Measurements from ENCODE around the gene VSTM2L. TPM values are rescaled to one million over a fixed set of nuclear protein-coding genes. Genes with fewer than 3 reads are reported as not detected.
A peak's percentile ranks its signal among the peaks of the same experiment; 100 is the strongest.

The VSTM2L gene
- total and polyA plus RNA-seq, 2 of the 4 experiments (the other 2 are of a cell fraction): 0.18 to 0.19 TPM

- no peak for TF ChIP-seq RCOR1 (IDR thresholded peaks at IDR 0.05; ENCODE audit: insufficient replicate concordance, low read length)
- TF ChIP-seq BHLHE40 (IDR thresholded peaks at IDR 0.05; ENCODE audit: low read depth, low read length): no peak
These were observed 88.4 kb downstream of the VSTM2L start (continued) for GRCh38 chr20:37991157-37991866.

GRCh38 chr20:37991908-37992307 lies 89.0 kb downstream of the VSTM2L start:
- H3K4me1 ChIP-seq (ENCODE audit: control insufficient read depth, insufficient read depth, low read length): peaks cover 27% of the 10 kb centered on the region
- H3K36me3 ChIP-seq (ENCODE audit: control insufficient read depth, insufficient read depth, low read length): peaks cover 23% of the 10 kb centered on the region
- H3K18ac ChIP-seq (ENCODE audit: low read depth, low read length): no peak overlapping the region
- H3K27me3 ChIP-seq (ENCODE audit: control insufficient read depth, insufficient read depth, low read length): no peaks in the 10 kb centered on the region
- H3K14ac ChIP-seq (replicated peaks; ENCODE audit: low read depth, low read length): no peak overlapping the region; the same call in 1 of the 2 replicates
- ATAC-seq (ENCODE audit: low read depth): no peak
- H3K9me1 ChIP-seq (ENCODE audit: insufficient read depth, low read length): peaks cover 18% of the 10 kb centered on the region
- H3K79me1 ChIP-seq (ENCODE audit: low read depth in 1 of 2, low read length in 2 of 2): peaks cover 0 to 17% of the 10 kb centered on the region in 2 experiments; a peak in 1 of 4 replicates
- H4K8ac ChIP-seq (ENCODE audit: low read depth in 2 of 2, low read length in 2 of 2): no peak overlapping the region
- dilution Hi-C loops (cut with HindIII; ENCODE audit: low sequenced_read_pairs, unreplicated experiment) (no loop called here), in situ Hi-C loops (cut with MboI; ENCODE audit: low sequenced_read_pairs) (loop anchor here (5.0 kb wide), 1 partner anchor 425 kb away; no protein-coding TSS in a partner anchor), intact Hi-C loops (cut with micrococcal nuclease) (loop anchor here (2.0 to 10.0 kb wide), 2 partner anchors 89 to 167 kb away; partner anchors contain the start of gene VSTM2L)
- ChIA-PET POLR2A (ENCODE audit: unreplicated experiment) (no interaction called here), CTCF (no interaction called here)
- no peak overlapping the region for H2AFZ ChIP-seq (replicated peaks; ENCODE audit: low read length, poor library complexity)
- DNase-seq: no peak
- peak overlapping the region; percentile 25; the same call in 1 of the 2 replicates for H2AK5ac ChIP-seq (ENCODE audit: low read depth, low read length)
- H4K91ac ChIP-seq (ENCODE audit: insufficient read depth, low read depth, low read length): no peak overlapping the region
- no peaks in the 10 kb centered on the region for H3K9me3 ChIP-seq (ENCODE audit: control insufficient read depth, insufficient read depth, low read length)
- no peak overlapping the region for H3K23ac ChIP-seq (ENCODE audit: low read depth, low read length)
- H2AK9ac ChIP-seq (replicated peaks; ENCODE audit: low read depth, low read length, poor library complexity): no peak overlapping the region
- no peak overlapping the region for H3K4me2 ChIP-seq (ENCODE audit: low read depth, low read length)
- no CpG with 5 or more reads among the region's 4 CpGs for WGBS, 2 experiments (ENCODE audit: extremely low coverage in 2 of 2, insufficient read length in 1 of 2)
- no peak overlapping the region for H2BK15ac ChIP-seq (ENCODE audit: low read depth, low read length)
- H3K56ac ChIP-seq (ENCODE audit: extremely low read depth, insufficient read depth, low read length): no peak overlapping the region
- peaks cover 26% of the 10 kb centered on the region; the same call in 1 of the 2 replicates for H4K20me1 ChIP-seq (ENCODE audit: insufficient read depth, low read length)
- H2BK20ac ChIP-seq (ENCODE audit: low read depth, low read length): no peak overlapping the region; the same call in 1 of the 2 replicates
- no TSS peak for BruUV-seq (replicated peaks)
- no peak overlapping the region for H2BK120ac ChIP-seq (ENCODE audit: low read depth, low read length)
- no peak overlapping the region for H4K5ac ChIP-seq (ENCODE audit: low read depth, low read length)
- H3K4me3 ChIP-seq (ENCODE audit: insufficient read depth, low read depth, low read length): no peak overlapping the region
- H2BK5ac ChIP-seq (ENCODE audit: low read depth, low read length, poor library complexity, severe bottlenecking): no peak overlapping the region
- H3K4ac ChIP-seq (ENCODE audit: low read depth, low read length): no peak overlapping the region
- no peak overlapping the region for H3K27ac ChIP-seq (ENCODE audit: insufficient read depth, low read length)
- no peak overlapping the region for H3K9ac ChIP-seq (ENCODE audit: low read depth, low read length)
- TF ChIP-seq CHD1 (IDR thresholded peaks at IDR 0.05; ENCODE audit: low read depth, low read length): no peak
- no peak for TF ChIP-seq FOS (IDR thresholded peaks at IDR 0.05; ENCODE audit: low read depth, low read length)
- TF ChIP-seq CTCF (conservative IDR thresholded peaks at IDR 0.05; ENCODE audit: low read depth, low read length): no peak
- TF ChIP-seq NFE2L2 (IDR thresholded peaks at IDR 0.05; ENCODE audit: low read depth, low read length): no peak
- TF ChIP-seq USF2 (IDR thresholded peaks at IDR 0.05; ENCODE audit: low read depth, low read length): no peak
- no peak for TF ChIP-seq ELK1 (IDR thresholded peaks at IDR 0.05; ENCODE audit: borderline replicate concordance, low read depth, low read length)
- no peak for TF ChIP-seq RAD21 (IDR thresholded peaks at IDR 0.05; ENCODE audit: low read length)
- TF ChIP-seq BHLHE40 (IDR thresholded peaks at IDR 0.05; ENCODE audit: low read depth, low read length): no peak
- TF ChIP-seq MXI1 (IDR thresholded peaks at IDR 0.05; ENCODE audit: borderline replicate concordance, low read depth, low read length): no peak
- no peak for TF ChIP-seq MAFK (IDR thresholded peaks at IDR 0.05; ENCODE audit: low read depth, low read length)
- TF ChIP-seq CEBPB (IDR thresholded peaks at IDR 0.05; ENCODE audit: low read depth, low read length): no peak
- TF ChIP-seq POLR2A (IDR thresholded peaks at IDR 0.05; ENCODE audit: low read depth, low read length): no peak
- TF ChIP-seq RCOR1 (IDR thresholded peaks at IDR 0.05; ENCODE audit: insufficient replicate concordance, low read length): no peak
